Astrocyte (in vitro differentiated cells and primary cell): ENCODE results near the gene LASP1. TPM values are rescaled to one million over a fixed set of nuclear protein-coding genes. Genes with fewer than 3 reads are reported as not detected.

Experiments
- DNase-seq: peaks from one replicate; pipeline ENCODE4 v3.0.0-alpha.2; 2010; ENCODE audit warnings: low read depth
- FAIRE-seq: peaks from 2 replicates; lab custom pipeline; 2011; peaks lifted over from hg19 to GRCh38; lab: Jason Lieb, UNC
- H2AFZ ChIP-seq: 2 replicates; pipeline ENCODE4 v1.6.0; 2012; ENCODE audit warnings: low read depth, low read length, inconsistent platforms
- H3K27ac ChIP-seq: 2 replicates; pipeline ENCODE4 v1.5.1; 2011; ENCODE audit warnings: low read depth, low read length, inconsistent platforms
- H3K27me3 ChIP-seq: 2 replicates; pipeline ENCODE4 v1.6.0; 2011; ENCODE audit warnings: low read length, inconsistent platforms; ENCODE audit not compliant: insufficient read depth
- H3K36me3 ChIP-seq: 2 replicates; pipeline ENCODE4 v1.5.1; 2011; ENCODE audit warnings: low read length, inconsistent platforms; ENCODE audit not compliant: insufficient read depth
- H3K4me1 ChIP-seq: 2 replicates; pipeline ENCODE4 v1.5.1; 2011; ENCODE audit warnings: low read length, inconsistent platforms; ENCODE audit not compliant: insufficient read depth
- H3K4me2 ChIP-seq: 2 replicates; pipeline ENCODE4 v1.6.0; 2012; ENCODE audit warnings: low read length, inconsistent platforms
- H3K4me3 ChIP-seq: 2 replicates; pipeline ENCODE4 v1.5.1; 2011; ENCODE audit warnings: low read depth, mild to moderate bottlenecking, low read length, inconsistent platforms; ENCODE audit not compliant: insufficient read depth
- H3K79me2 ChIP-seq: 2 replicates; pipeline ENCODE4 v1.6.0; 2012; ENCODE audit warnings: mild to moderate bottlenecking, low read length, inconsistent platforms; ENCODE audit not compliant: insufficient read depth
- H3K9ac ChIP-seq: 2 replicates; pipeline ENCODE4 v1.6.0; 2012; ENCODE audit warnings: mild to moderate bottlenecking, low read length, inconsistent platforms
- H3K9me3 ChIP-seq: 2 replicates; pipeline ENCODE4 v1.5.1; 2012; ENCODE audit warnings: low read depth, mild to moderate bottlenecking, low read length, inconsistent platforms; ENCODE audit not compliant: insufficient read depth
- H4K20me1 ChIP-seq: 2 replicates; pipeline ENCODE4 v1.6.0; 2012; ENCODE audit warnings: low read length, inconsistent platforms; ENCODE audit not compliant: insufficient read depth
- H3K27ac Mint-ChIP-seq: one replicate; pipeline ENCODE4 v1.8.0; 2021; ENCODE audit warnings: mild to moderate bottlenecking, mixed read lengths; ENCODE audit not compliant: unreplicated experiment
- H3K27me3 Mint-ChIP-seq: one replicate; pipeline ENCODE4 v1.8.0; 2021; ENCODE audit warnings: low read depth, mixed read lengths; ENCODE audit not compliant: unreplicated experiment
- H3K36me3 Mint-ChIP-seq: one replicate; pipeline ENCODE4 v1.8.0; 2021; ENCODE audit warnings: low read depth, mixed read lengths; ENCODE audit not compliant: unreplicated experiment
- H3K4me1 Mint-ChIP-seq: one replicate; pipeline ENCODE4 v1.8.0; 2021; ENCODE audit warnings: low read depth, mixed read lengths; ENCODE audit not compliant: unreplicated experiment
- H3K4me3 Mint-ChIP-seq: one replicate; pipeline ENCODE4 v1.8.0; 2021; ENCODE audit warnings: mild to moderate bottlenecking, moderate library complexity, mixed read lengths; ENCODE audit not compliant: unreplicated experiment
- H3K9me3 Mint-ChIP-seq: one replicate; pipeline ENCODE4 v1.8.0; 2021; ENCODE audit warnings: mild to moderate bottlenecking, mixed read lengths; ENCODE audit not compliant: unreplicated experiment
- EZH2 ChIP-seq: IDR thresholded peaks from 2 replicates; pipeline ENCODE4 v1.6.1; 2012; ENCODE audit warnings: mild to moderate bottlenecking, low read length, inconsistent platforms; ENCODE audit not compliant: insufficient read depth
- total RNA-seq: library from RNA; stranded (reverse); gene quantifications from 2 replicates; pipeline ENCODE4 v1.2.1, GENCODE V29; 2021
- TF ChIP-seq, protein P1 (sequence below): IDR thresholded peaks from 2 replicates; pipeline ENCODE4 v1.5.1; 2011; ENCODE audit warnings: low read depth, mild to moderate bottlenecking, inconsistent platforms, low read length, moderate library complexity; ENCODE audit not compliant: insufficient read depth

Gene LASP1
- total RNA-seq, 1 donor from 2014 or later = 421 TPM

DNA sequence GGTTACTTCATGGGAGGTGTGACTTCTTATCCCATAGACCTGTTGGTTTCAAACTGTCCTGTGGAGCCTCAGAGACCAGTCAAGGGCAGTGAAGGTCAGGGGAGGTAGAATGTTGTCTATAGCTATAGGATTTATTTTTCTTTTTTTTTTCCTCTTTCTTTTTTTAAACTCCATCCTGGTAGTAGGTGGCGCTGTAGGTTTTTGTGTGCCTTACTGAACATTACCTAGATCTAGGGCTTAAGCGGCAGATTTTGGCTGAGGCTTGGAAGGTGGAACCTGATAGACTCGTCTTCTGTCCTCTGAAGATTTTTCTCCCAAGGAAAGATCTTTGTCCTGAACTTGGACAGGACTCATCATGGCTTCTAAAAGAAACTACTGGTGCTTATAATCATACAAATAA lies 47.4 kb downstream of the LASP1 start:
- no peaks in the 10 kb centered on the region for H3K27me3 ChIP-seq
- no peaks in the 10 kb centered on the region for H3K27me3 Mint-ChIP-seq
- peak overlapping the region; percentile 31 for H3K4me3 Mint-ChIP-seq
- H3K36me3 ChIP-seq = peaks cover 34% of the 10 kb centered on the region
- H3K79me2 ChIP-seq = peaks cover 23% of the 10 kb centered on the region
- FAIRE-seq = no peak
- TF ChIP-seq EZH2 = no peak
- TF ChIP-seq, protein P1, sequence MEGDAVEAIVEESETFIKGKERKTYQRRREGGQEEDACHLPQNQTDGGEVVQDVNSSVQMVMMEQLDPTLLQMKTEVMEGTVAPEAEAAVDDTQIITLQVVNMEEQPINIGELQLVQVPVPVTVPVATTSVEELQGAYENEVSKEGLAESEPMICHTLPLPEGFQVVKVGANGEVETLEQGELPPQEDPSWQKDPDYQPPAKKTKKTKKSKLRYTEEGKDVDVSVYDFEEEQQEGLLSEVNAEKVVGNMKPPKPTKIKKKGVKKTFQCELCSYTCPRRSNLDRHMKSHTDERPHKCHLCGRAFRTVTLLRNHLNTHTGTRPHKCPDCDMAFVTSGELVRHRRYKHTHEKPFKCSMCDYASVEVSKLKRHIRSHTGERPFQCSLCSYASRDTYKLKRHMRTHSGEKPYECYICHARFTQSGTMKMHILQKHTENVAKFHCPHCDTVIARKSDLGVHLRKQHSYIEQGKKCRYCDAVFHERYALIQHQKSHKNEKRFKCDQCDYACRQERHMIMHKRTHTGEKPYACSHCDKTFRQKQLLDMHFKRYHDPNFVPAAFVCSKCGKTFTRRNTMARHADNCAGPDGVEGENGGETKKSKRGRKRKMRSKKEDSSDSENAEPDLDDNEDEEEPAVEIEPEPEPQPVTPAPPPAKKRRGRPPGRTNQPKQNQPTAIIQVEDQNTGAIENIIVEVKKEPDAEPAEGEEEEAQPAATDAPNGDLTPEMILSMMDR = no peak
- H4K20me1 ChIP-seq = peaks cover 90% of the 10 kb centered on the region
- H2AFZ ChIP-seq = no peak overlapping the region
- no peak overlapping the region for H3K4me3 ChIP-seq
- peaks cover 28% of the 10 kb centered on the region for H3K36me3 Mint-ChIP-seq
- peaks cover 2% of the 10 kb centered on the region for H3K9me3 Mint-ChIP-seq
- H3K4me2 ChIP-seq = no peak overlapping the region
- no peak for DNase-seq
- no peak overlapping the region for H3K9ac ChIP-seq
- no peak overlapping the region for H3K27ac ChIP-seq
- H3K4me1 ChIP-seq = peaks cover 2% of the 10 kb centered on the region
- no peaks in the 10 kb centered on the region for H3K9me3 ChIP-seq
- H3K27ac Mint-ChIP-seq = peak overlapping the region; percentile 77
- peaks cover 22% of the 10 kb centered on the region for H3K4me1 Mint-ChIP-seq

- Mint-ChIP-seq H3K4me3 (peak overlapping the region; percentile 60), H3K27me3 (no peaks in the 10 kb centered on the region), H3K36me3 (peaks cover 28% of the 10 kb centered on the region), H3K4me1 (peaks cover 22% of the 10 kb centered on the region), H3K9me3 (peaks cover 2% of the 10 kb centered on the region), H3K27ac (peak overlapping the region; percentile 59)
- peaks cover 6% of the 10 kb centered on the region for H3K4me1 ChIP-seq
- no peak overlapping the region for H3K4me2 ChIP-seq
- peaks cover 88% of the 10 kb centered on the region for H4K20me1 ChIP-seq
- TF ChIP-seq EZH2 = no peak
- TF ChIP-seq, protein P1 = no peak
- H2AFZ ChIP-seq = no peak overlapping the region
- H3K4me3 ChIP-seq = no peak overlapping the region
- no peak overlapping the region for H3K27ac ChIP-seq
- H3K9me3 ChIP-seq = no peaks in the 10 kb centered on the region
- H3K79me2 ChIP-seq = peaks cover 12% of the 10 kb centered on the region
- DNase-seq = no peak
- no peaks in the 10 kb centered on the region for H3K27me3 ChIP-seq
- H3K9ac ChIP-seq = no peak overlapping the region
- H3K36me3 ChIP-seq = peaks cover 32% of the 10 kb centered on the region
- no peak for FAIRE-seq
These were observed 48.5 kb downstream of the LASP1 start for GRCh38 chr17:38918129-38918913.

- H3K36me3 Mint-ChIP-seq = peaks cover 28% of the 10 kb centered on the region
- Histone ChIP-seq H2AFZ (no peak overlapping the region), H3K27ac (no peak overlapping the region), H3K9ac (no peak overlapping the region), H3K79me2 (peaks cover 10% of the 10 kb centered on the region), H3K9me3 (no peaks in the 10 kb centered on the region), H4K20me1 (peaks cover 85% of the 10 kb centered on the region), H3K4me3 (no peak overlapping the region), H3K4me1 (peaks cover 6% of the 10 kb centered on the region), H3K4me2 (no peak overlapping the region), H3K27me3 (no peaks in the 10 kb centered on the region), H3K36me3 (peaks cover 29% of the 10 kb centered on the region)
- no peak for DNase-seq
- no peaks in the 10 kb centered on the region for H3K27me3 Mint-ChIP-seq
- H3K4me1 Mint-ChIP-seq = peaks cover 22% of the 10 kb centered on the region
- FAIRE-seq = no peak
- no peak overlapping the region for H3K4me3 Mint-ChIP-seq
- peak overlapping the region; percentile 12 for H3K27ac Mint-ChIP-seq
- H3K9me3 Mint-ChIP-seq = peaks cover 2% of the 10 kb centered on the region
- TF ChIP-seq EZH2 = no peak
- TF ChIP-seq, protein P1 = no peak
These were observed 49.1 kb downstream of the LASP1 start for GRCh38 chr17:38918916-38919315.
